Endothelial cell of umbilical vein (primary cell): ENCODE data around the gene SMAD2. TPM values are rescaled to one million over a fixed set of nuclear protein-coding genes. Genes with fewer than 3 reads are reported as not detected.

ENCODE experiments used
- BruUV-seq: library from RNA; stranded (reverse); fragments of 400-500 nt; replicated peaks from 2 replicates; lab custom pipeline; 2021; lab: Mats Ljungman, UMichigan
- CTCF ChIA-PET: fragments of 300-600, 350-600 bp; sonication (Branson Sonifier 250); formaldehyde crosslinking; loops from one replicate; lab custom pipeline; 2021; ENCODE audit warnings: antibody characterized with exemption, inconsistent platforms; lab: Charles Lee
- POLR2A ChIA-PET: fragments of 300-600, 350-600 bp; sonication (Branson Sonifier 250); formaldehyde crosslinking; loops from one replicate; lab custom pipeline; 2021; ENCODE audit warnings: antibody characterized with exemption, inconsistent platforms; lab: Charles Lee
- DNase-seq: peaks from one replicate; pipeline ENCODE4 v3.0.0-alpha.2; 2011; ENCODE audit warnings: low read depth, low spot score
- FAIRE-seq: peaks from 2 replicates; lab custom pipeline; 2011; peaks lifted over from hg19 to GRCh38; lab: Jason Lieb, UNC
- H2AFZ ChIP-seq: 2 replicates; pipeline ENCODE4 v1.6.0; 2012; ENCODE audit warnings: low read depth, low read length, control low read depth, inconsistent platforms
- H3K27ac ChIP-seq: 2 replicates; pipeline ENCODE4 v1.5.1; 2011; ENCODE audit warnings: low read depth, mild to moderate bottlenecking, control low read depth, low read length, moderate library complexity; ENCODE audit not compliant: insufficient read depth
- H3K27me3 ChIP-seq, 2 experiments: 2 replicates each; pipeline versions ENCODE4 v1.6.0 to v1.6.1; 2011; ENCODE audit warnings: low read length in 2 of 2, mixed read lengths in 1 of 2; ENCODE audit not compliant: control insufficient read depth in 2 of 2, insufficient read depth in 2 of 2
- H3K36me3 ChIP-seq, 2 experiments: 2 replicates in 1 of 2; 3 replicates in 1 of 2; pipeline ENCODE4 v1.5.1; 2011; ENCODE audit warnings: low read length in 2 of 2, mild to moderate bottlenecking in 1 of 2, moderate library complexity in 1 of 2; ENCODE audit not compliant: control insufficient read depth in 2 of 2, insufficient read depth in 2 of 2; ENCODE audit errors: extremely low read depth in 1 of 2
- H3K4me1 ChIP-seq: 3 replicates; pipeline ENCODE4 v1.5.1; 2011; ENCODE audit warnings: mild to moderate bottlenecking, low read length; ENCODE audit not compliant: control insufficient read depth, insufficient read depth; ENCODE audit errors: extremely low read depth
- H3K4me2 ChIP-seq: 2 replicates; pipeline ENCODE4 v1.6.1; 2011; ENCODE audit warnings: low read length, control low read depth, mixed read lengths; ENCODE audit not compliant: insufficient read depth
- H3K4me3 ChIP-seq, 3 experiments: fragments of 200-600 bp in 1 of 3; sonication (generic), shearing (Covaris generic) in 1 of 3; replicated peaks in 1 of 3; 2 replicates each; pipeline ENCODE4 v1.5.1; 2011 to 2016; ENCODE audit warnings: control low read depth in 3 of 3, low read length in 3 of 3, mild to moderate bottlenecking in 2 of 3, inconsistent platforms in 1 of 3, low read depth in 1 of 3, moderate library complexity in 1 of 3; ENCODE audit not compliant: insufficient read depth in 1 of 3
- H3K79me2 ChIP-seq: 2 replicates; pipeline ENCODE4 v1.6.0; 2012; ENCODE audit warnings: low read length, inconsistent platforms; ENCODE audit not compliant: control insufficient read depth, insufficient read depth
- H3K9ac ChIP-seq: replicated peaks from 2 replicates; pipeline ENCODE3; 2011; ENCODE audit warnings: low read length, control low read depth; ENCODE audit not compliant: insufficient read depth; ENCODE audit errors: extremely low read depth
- H3K9me1 ChIP-seq: replicated peaks from 3 replicates; pipeline ENCODE4 v1.6.0; 2011; ENCODE audit warnings: mild to moderate bottlenecking, low read length; ENCODE audit not compliant: control insufficient read depth, insufficient read depth; ENCODE audit errors: extremely low read depth
- H3K9me3 ChIP-seq: replicated peaks from 2 replicates; pipeline ENCODE4 v1.5.1; 2012; ENCODE audit warnings: low read length, inconsistent platforms; ENCODE audit not compliant: control insufficient read depth, insufficient read depth
- H4K20me1 ChIP-seq: replicated peaks from 2 replicates; pipeline ENCODE3; 2011; ENCODE audit warnings: mild to moderate bottlenecking, low read length; ENCODE audit not compliant: control insufficient read depth, insufficient read depth; ENCODE audit errors: extremely low read depth
- CTCF ChIP-seq, 2 donors: IDR thresholded peaks; 1 replicate in 1 of 2; 2 replicates in 1 of 2; pipeline ENCODE4 v1.5.1; 2011; ENCODE audit warnings: low read length in 2 of 2, mild to moderate bottlenecking in 2 of 2, moderate library complexity in 2 of 2, control low read depth in 1 of 2, inconsistent platforms in 1 of 2, low read depth in 1 of 2; ENCODE audit not compliant: insufficient read depth in 1 of 2; ENCODE audit errors: extremely low read depth in 1 of 2
- EZH2 ChIP-seq: IDR thresholded peaks from 2 replicates; pipeline ENCODE4 v1.6.1; 2012; ENCODE audit warnings: borderline replicate concordance, low read depth, mild to moderate bottlenecking, moderate library complexity, low read length, inconsistent platforms; ENCODE audit not compliant: severe bottlenecking
- FOS ChIP-seq: IDR thresholded peaks from 2 replicates; pipeline ENCODE4 v1.6.1; 2011; ENCODE audit warnings: mild to moderate bottlenecking, low read length, moderate library complexity, borderline replicate concordance; ENCODE audit not compliant: insufficient read depth
- GATA2 ChIP-seq: IDR thresholded peaks from 2 replicates; pipeline ENCODE4 v1.7.0; 2011; ENCODE audit warnings: low read depth, mild to moderate bottlenecking, moderate library complexity, mixed read lengths, low read length; ENCODE audit not compliant: insufficient read length, insufficient read depth
- MAX ChIP-seq: IDR thresholded peaks from 2 replicates; pipeline ENCODE4 v1.6.1; 2011; ENCODE audit not compliant: insufficient read depth, insufficient read length
- MYC ChIP-seq: IDR thresholded peaks from one replicate; pipeline ENCODE4 v1.6.1; 2011; ENCODE audit warnings: mild to moderate bottlenecking, low read depth, low read length
- POLR2A ChIP-seq: IDR thresholded peaks from 2 replicates; pipeline ENCODE4 v1.6.1; 2012; ENCODE audit warnings: low read depth, mild to moderate bottlenecking, control low read depth, low read length
- dilution Hi-C: fragments of 300-500 bp; cut with MboI; formaldehyde crosslinking; loops from one replicate; pipeline ENCODE4 v1.15.0; 2019; ENCODE audit warnings: low sequenced_read_pairs; ENCODE audit not compliant: extremely low pct_ligation_motif_present
- intact Hi-C: fragments of 100-400 bp; cut with micrococcal nuclease; formaldehyde crosslinking; loops from one replicate; pipeline ENCODE4 v1.10.0; 2022
- polyA plus RNA-seq, 4 experiments: library from polyadenylated mRNA; depleted of rRNA in 3 of 4; stranded (reverse) in 3 of 4; unstranded in 1 of 4; fragments of >200 nt; gene quantifications; 2 replicates each; pipeline versions ENCODE4 v1.2.1 to v1.2.3, GENCODE V29; 2011 to 2012; ENCODE audit warnings: missing spikeins in 1 of 4
- total RNA-seq: library from RNA; stranded (reverse); gene quantifications from 2 replicates; pipeline ENCODE4 v1.2.3, GENCODE V29; 2021

The SMAD2 gene
- total and polyA plus RNA-seq, 2 donors (not counting 3 experiments of a cell fraction or from before 2014, with no cell fraction given) = 40.3 to 123 TPM

- DNase-seq (no peak), FAIRE-seq (no peak)
- Histone ChIP-seq H3K9me1 (no peaks in the 10 kb centered on the region), H4K20me1 (no peaks in the 10 kb centered on the region), H3K27ac (no peak overlapping the region), H3K4me3 (no peak overlapping the region), H3K79me2 (no peaks in the 10 kb centered on the region), H3K4me2 (no peak overlapping the region), H3K9ac (no peak overlapping the region), H3K9me3 (no peaks in the 10 kb centered on the region), H2AFZ (no peak overlapping the region), H3K4me1 (no peaks in the 10 kb centered on the region), H3K36me3 (no peaks in the 10 kb centered on the region), H3K27me3 (peaks cover 9 to 17% of the 10 kb centered on the region in 2 experiments)
- intact Hi-C loops = no loop called here
- TF ChIP-seq EZH2 = no peak
- TF ChIP-seq POLR2A = no peak
- TF ChIP-seq MYC = no peak
- TF ChIP-seq FOS = no peak
- TF ChIP-seq CTCF (IDR thresholded peaks at IDR 0.05; ENCODE audit: extremely low read depth in 1 of 2, insufficient read depth in 1 of 2, low read depth in 1 of 2, low read length in 2 of 2) = no peak
- no peak for TF ChIP-seq GATA2
- TF ChIP-seq MAX = no peak
- BruUV-seq = no TSS peak
- dilution Hi-C loops = no loop called here
- CTCF ChIA-PET = interaction anchor here (0.6 kb wide), 1 partner anchor 14 kb away, joined by 3 read pairs; no protein-coding TSS in a partner anchor
- POLR2A ChIA-PET = no interaction called here
These were observed 40.4 kb upstream of the SMAD2 start for GRCh38 chr18:47970664-47971531.
